NCI-H2196 (cell line): ENCODE results near the gene PDGFB.

Experiments
- DNase-seq: peaks from one replicate; lab custom pipeline; 2025; ENCODE audit not compliant: unreplicated experiment; lab: John Stamatoyannopoulos, UW

The PDGFB gene

GRCh38 chr22:39244496-39245129, at the start of gene PDGFB:
Gene PDGFB, minus strand, starts transcription at chr22:39244982. Its CDS starts 1,019 bp downstream, at chr22:39243963.
- peak; percentile 40 for DNase-seq

- DNase-seq: no peak
Measured at GRCh38 chr22:39293766-39294368, 49.1 kb upstream of the PDGFB start.

GRCh38 chr22:39292561-39293074, 47.8 kb upstream of the PDGFB start:
- DNase-seq: peak; percentile 53

GRCh38 chr22:39292031-39292462, 47.3 kb upstream of the PDGFB start:
- no peak for DNase-seq

GRCh38 chr22:39291523-39291922, 46.7 kb upstream of the PDGFB start:
- no peak for DNase-seq

- no peak for DNase-seq
Measured at GRCh38 chr22:39290724-39291161, 46.0 kb upstream of the PDGFB start.

- DNase-seq: no peak
Measured at GRCh38 chr22:39289975-39290720, 45.4 kb upstream of the PDGFB start.

GRCh38 chr22:39289533-39289932, 44.8 kb upstream of the PDGFB start:
- DNase-seq: no peak

GRCh38 chr22:39288135-39288898, 43.5 kb upstream of the PDGFB start:
- DNase-seq: no peak

GRCh38 chr22:39287076-39287725, 42.4 kb upstream of the PDGFB start:
- no peak for DNase-seq

GRCh38 chr22:39284983-39285382, 40.2 kb upstream of the PDGFB start:
- DNase-seq: no peak

- no peak for DNase-seq
Measured at GRCh38 chr22:39284142-39284980, 39.6 kb upstream of the PDGFB start.

- no peak for DNase-seq
Measured at GRCh38 chr22:39283322-39284141, 38.8 kb upstream of the PDGFB start.

GRCh38 chr22:39282645-39283321, 38.0 kb upstream of the PDGFB start:
- no peak for DNase-seq

- DNase-seq: no peak
Measured at GRCh38 chr22:39281126-39281525, 36.3 kb upstream of the PDGFB start.

- no peak for DNase-seq
Measured at GRCh38 chr22:39280250-39280649, 35.5 kb upstream of the PDGFB start.

- DNase-seq: no peak
Measured at GRCh38 chr22:39279170-39279850, 34.5 kb upstream of the PDGFB start.

GRCh38 chr22:39278040-39278439, 33.3 kb upstream of the PDGFB start:
- no peak for DNase-seq
